Astrocyte (in vitro differentiated cells and primary cell): ENCODE results near the gene GYG2. TPM values are rescaled to one million over a fixed set of nuclear protein-coding genes. Genes with fewer than 3 reads are reported as not detected.
A peak's percentile ranks its signal among the peaks of the same experiment; 100 is the strongest.
"Not testable (repeated sequence)": the region's sequence is repeated elsewhere in the genome, so short reads cannot be mapped to it uniquely, and the experiment has no call there.

Source experiments
- DNase-seq: peaks from one replicate; pipeline ENCODE4 v3.0.0-alpha.2; 2010; ENCODE audit warnings: low read depth
- FAIRE-seq: peaks from 2 replicates; lab custom pipeline; 2011; peaks lifted over from hg19 to GRCh38; lab: Jason Lieb, UNC
- H2AFZ ChIP-seq: 2 replicates; pipeline ENCODE4 v1.6.0; 2012; ENCODE audit warnings: low read depth, low read length, inconsistent platforms
- H3K27ac ChIP-seq: 2 replicates; pipeline ENCODE4 v1.5.1; 2011; ENCODE audit warnings: low read depth, low read length, inconsistent platforms
- H3K27me3 ChIP-seq: 2 replicates; pipeline ENCODE4 v1.6.0; 2011; ENCODE audit warnings: low read length, inconsistent platforms; ENCODE audit not compliant: insufficient read depth
- H3K36me3 ChIP-seq: 2 replicates; pipeline ENCODE4 v1.5.1; 2011; ENCODE audit warnings: low read length, inconsistent platforms; ENCODE audit not compliant: insufficient read depth
- H3K4me1 ChIP-seq: 2 replicates; pipeline ENCODE4 v1.5.1; 2011; ENCODE audit warnings: low read length, inconsistent platforms; ENCODE audit not compliant: insufficient read depth
- H3K4me2 ChIP-seq: 2 replicates; pipeline ENCODE4 v1.6.0; 2012; ENCODE audit warnings: low read length, inconsistent platforms
- H3K4me3 ChIP-seq: 2 replicates; pipeline ENCODE4 v1.5.1; 2011; ENCODE audit warnings: low read depth, mild to moderate bottlenecking, low read length, inconsistent platforms; ENCODE audit not compliant: insufficient read depth
- H3K79me2 ChIP-seq: 2 replicates; pipeline ENCODE4 v1.6.0; 2012; ENCODE audit warnings: mild to moderate bottlenecking, low read length, inconsistent platforms; ENCODE audit not compliant: insufficient read depth
- H3K9ac ChIP-seq: 2 replicates; pipeline ENCODE4 v1.6.0; 2012; ENCODE audit warnings: mild to moderate bottlenecking, low read length, inconsistent platforms
- H3K9me3 ChIP-seq: 2 replicates; pipeline ENCODE4 v1.5.1; 2012; ENCODE audit warnings: low read depth, mild to moderate bottlenecking, low read length, inconsistent platforms; ENCODE audit not compliant: insufficient read depth
- H4K20me1 ChIP-seq: 2 replicates; pipeline ENCODE4 v1.6.0; 2012; ENCODE audit warnings: low read length, inconsistent platforms; ENCODE audit not compliant: insufficient read depth
- H3K27ac Mint-ChIP-seq: one replicate; pipeline ENCODE4 v1.8.0; 2021; ENCODE audit warnings: mild to moderate bottlenecking, mixed read lengths; ENCODE audit not compliant: unreplicated experiment
- H3K27me3 Mint-ChIP-seq: one replicate; pipeline ENCODE4 v1.8.0; 2021; ENCODE audit warnings: low read depth, mixed read lengths; ENCODE audit not compliant: unreplicated experiment
- H3K36me3 Mint-ChIP-seq: one replicate; pipeline ENCODE4 v1.8.0; 2021; ENCODE audit warnings: low read depth, mixed read lengths; ENCODE audit not compliant: unreplicated experiment
- H3K4me1 Mint-ChIP-seq: one replicate; pipeline ENCODE4 v1.8.0; 2021; ENCODE audit warnings: low read depth, mixed read lengths; ENCODE audit not compliant: unreplicated experiment
- H3K4me3 Mint-ChIP-seq: one replicate; pipeline ENCODE4 v1.8.0; 2021; ENCODE audit warnings: mild to moderate bottlenecking, moderate library complexity, mixed read lengths; ENCODE audit not compliant: unreplicated experiment
- H3K9me3 Mint-ChIP-seq: one replicate; pipeline ENCODE4 v1.8.0; 2021; ENCODE audit warnings: mild to moderate bottlenecking, mixed read lengths; ENCODE audit not compliant: unreplicated experiment
- EZH2 ChIP-seq: IDR thresholded peaks from 2 replicates; pipeline ENCODE4 v1.6.1; 2012; ENCODE audit warnings: mild to moderate bottlenecking, low read length, inconsistent platforms; ENCODE audit not compliant: insufficient read depth
- total RNA-seq: library from RNA; stranded (reverse); gene quantifications from 2 replicates; pipeline ENCODE4 v1.2.1, GENCODE V29; 2021
- TF ChIP-seq, protein P1 (sequence below): IDR thresholded peaks from 2 replicates; pipeline ENCODE4 v1.5.1; 2011; ENCODE audit warnings: low read depth, mild to moderate bottlenecking, inconsistent platforms, low read length, moderate library complexity; ENCODE audit not compliant: insufficient read depth

The GYG2 gene
- total RNA-seq, 1 donor from 2014 or later = 15.5 TPM

DNA sequence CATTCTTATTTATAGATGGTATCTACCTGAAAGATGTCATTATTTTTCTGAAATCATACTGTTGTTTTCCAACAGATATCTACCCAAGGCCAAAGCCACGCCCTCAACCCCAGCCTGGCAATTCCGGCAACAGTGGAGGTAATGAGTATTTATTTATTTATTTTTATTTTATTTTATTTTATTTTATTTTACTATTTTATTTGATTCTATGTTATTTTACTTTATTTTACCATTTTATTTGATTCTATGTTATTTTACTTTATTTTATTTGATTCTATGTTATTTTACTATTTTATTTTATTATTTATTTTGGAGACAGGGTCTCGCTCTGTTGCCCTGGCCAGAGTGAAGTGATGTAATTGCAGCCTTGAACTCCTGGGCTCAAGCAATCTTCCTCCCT lies 39.2 kb upstream of the GYG2 start:
- H3K9me3 ChIP-seq = no peaks in the 10 kb centered on the region
- no peak overlapping the region for H2AFZ ChIP-seq
- H3K9me3 Mint-ChIP-seq = no peaks in the 10 kb centered on the region
- no peak overlapping the region for H3K27ac Mint-ChIP-seq
- DNase-seq = no peak
- H3K4me1 Mint-ChIP-seq = no peaks in the 10 kb centered on the region
- H3K79me2 ChIP-seq = no peaks in the 10 kb centered on the region
- no peak overlapping the region for H3K4me3 Mint-ChIP-seq
- H3K36me3 ChIP-seq = no peaks in the 10 kb centered on the region
- no peak for FAIRE-seq
- H4K20me1 ChIP-seq = no peaks in the 10 kb centered on the region
- no peaks in the 10 kb centered on the region for H3K36me3 Mint-ChIP-seq
- H3K27me3 ChIP-seq = no peaks in the 10 kb centered on the region
- no peaks in the 10 kb centered on the region for H3K4me1 ChIP-seq
- H3K27ac ChIP-seq = no peak overlapping the region
- no peak overlapping the region for H3K4me3 ChIP-seq
- peaks cover 4% of the 10 kb centered on the region for H3K27me3 Mint-ChIP-seq
- H3K4me2 ChIP-seq = no peak overlapping the region
- no peak for TF ChIP-seq EZH2
- TF ChIP-seq, protein P1, sequence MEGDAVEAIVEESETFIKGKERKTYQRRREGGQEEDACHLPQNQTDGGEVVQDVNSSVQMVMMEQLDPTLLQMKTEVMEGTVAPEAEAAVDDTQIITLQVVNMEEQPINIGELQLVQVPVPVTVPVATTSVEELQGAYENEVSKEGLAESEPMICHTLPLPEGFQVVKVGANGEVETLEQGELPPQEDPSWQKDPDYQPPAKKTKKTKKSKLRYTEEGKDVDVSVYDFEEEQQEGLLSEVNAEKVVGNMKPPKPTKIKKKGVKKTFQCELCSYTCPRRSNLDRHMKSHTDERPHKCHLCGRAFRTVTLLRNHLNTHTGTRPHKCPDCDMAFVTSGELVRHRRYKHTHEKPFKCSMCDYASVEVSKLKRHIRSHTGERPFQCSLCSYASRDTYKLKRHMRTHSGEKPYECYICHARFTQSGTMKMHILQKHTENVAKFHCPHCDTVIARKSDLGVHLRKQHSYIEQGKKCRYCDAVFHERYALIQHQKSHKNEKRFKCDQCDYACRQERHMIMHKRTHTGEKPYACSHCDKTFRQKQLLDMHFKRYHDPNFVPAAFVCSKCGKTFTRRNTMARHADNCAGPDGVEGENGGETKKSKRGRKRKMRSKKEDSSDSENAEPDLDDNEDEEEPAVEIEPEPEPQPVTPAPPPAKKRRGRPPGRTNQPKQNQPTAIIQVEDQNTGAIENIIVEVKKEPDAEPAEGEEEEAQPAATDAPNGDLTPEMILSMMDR = no peak
- H3K9ac ChIP-seq = no peak overlapping the region

DNA sequence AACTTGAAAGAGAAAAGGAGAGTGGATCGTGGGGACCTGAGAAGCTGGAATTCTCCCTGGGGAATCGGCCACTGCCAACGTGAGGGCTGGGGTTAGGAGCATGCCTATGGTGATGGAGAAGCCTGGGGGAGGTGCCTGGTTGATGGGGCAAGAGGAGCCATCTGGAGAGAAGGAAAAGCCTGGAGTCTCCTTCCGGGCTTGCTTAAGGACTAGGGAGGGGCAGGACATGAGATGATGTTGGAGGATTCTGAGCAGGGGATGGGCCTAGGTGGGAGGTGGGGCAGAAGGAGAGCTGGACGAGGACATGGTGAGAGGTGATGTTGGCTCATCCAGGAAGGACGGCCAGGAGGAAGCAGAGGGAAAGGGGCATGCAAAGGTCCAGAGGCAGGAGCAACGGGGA lies 35.0 kb upstream of the GYG2 start:
- Histone ChIP-seq H3K4me1 (no peaks in the 10 kb centered on the region), H3K4me2 (no peak overlapping the region), H3K79me2 (no peaks in the 10 kb centered on the region), H4K20me1 (no peaks in the 10 kb centered on the region), H2AFZ (no peak overlapping the region), H3K36me3 (no peaks in the 10 kb centered on the region), H3K9me3 (no peaks in the 10 kb centered on the region), H3K9ac (no peak overlapping the region), H3K27me3 (no peaks in the 10 kb centered on the region), H3K27ac (no peak overlapping the region), H3K4me3 (no peak overlapping the region)
- Mint-ChIP-seq H3K4me1 (no peaks in the 10 kb centered on the region), H3K36me3 (no peaks in the 10 kb centered on the region), H3K9me3 (no peaks in the 10 kb centered on the region), H3K27me3 (peaks cover 4% of the 10 kb centered on the region), H3K4me3 (no peak overlapping the region), H3K27ac (no peak overlapping the region)
- FAIRE-seq (no peak), DNase-seq (no peak)
- TF ChIP-seq EZH2 = no peak
- TF ChIP-seq, protein P1 = no peak

DNA sequence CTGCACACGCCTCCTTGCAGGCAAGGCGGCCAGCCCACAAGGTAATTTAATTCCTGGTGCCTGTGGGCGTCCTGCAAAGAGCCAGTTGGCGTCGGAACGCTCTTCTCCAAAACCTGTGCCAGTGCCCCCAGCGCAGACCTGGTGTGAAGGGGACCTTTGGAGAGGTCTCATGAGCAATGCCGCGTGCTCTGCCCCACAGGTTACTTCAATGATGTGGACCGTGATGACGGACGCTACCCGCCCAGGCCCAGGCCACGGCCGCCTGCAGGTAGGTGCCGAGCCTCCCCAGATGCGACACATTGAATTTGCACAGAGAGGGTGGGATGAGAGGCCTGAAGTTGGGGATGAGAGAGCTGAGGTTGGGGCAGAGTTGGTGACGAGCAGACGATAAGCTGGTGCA lies 34.4 kb upstream of the GYG2 start:
- Histone ChIP-seq H3K9me3 (no peaks in the 10 kb centered on the region), H3K27me3 (no peaks in the 10 kb centered on the region), H3K4me3 (no peak overlapping the region), H3K9ac (no peak overlapping the region), H3K36me3 (no peaks in the 10 kb centered on the region), H2AFZ (no peak overlapping the region), H3K27ac (no peak overlapping the region), H3K4me2 (no peak overlapping the region), H3K79me2 (no peaks in the 10 kb centered on the region), H4K20me1 (no peaks in the 10 kb centered on the region), H3K4me1 (no peaks in the 10 kb centered on the region)
- no peaks in the 10 kb centered on the region for H3K4me1 Mint-ChIP-seq
- H3K9me3 Mint-ChIP-seq = no peaks in the 10 kb centered on the region
- no peak for DNase-seq
- no peaks in the 10 kb centered on the region for H3K36me3 Mint-ChIP-seq
- TF ChIP-seq, protein P1 = no peak
- TF ChIP-seq EZH2 = no peak
- no peak overlapping the region for H3K4me3 Mint-ChIP-seq
- H3K27ac Mint-ChIP-seq = no peak overlapping the region
- H3K27me3 Mint-ChIP-seq = peaks cover 4% of the 10 kb centered on the region
- no peak for FAIRE-seq

DNA sequence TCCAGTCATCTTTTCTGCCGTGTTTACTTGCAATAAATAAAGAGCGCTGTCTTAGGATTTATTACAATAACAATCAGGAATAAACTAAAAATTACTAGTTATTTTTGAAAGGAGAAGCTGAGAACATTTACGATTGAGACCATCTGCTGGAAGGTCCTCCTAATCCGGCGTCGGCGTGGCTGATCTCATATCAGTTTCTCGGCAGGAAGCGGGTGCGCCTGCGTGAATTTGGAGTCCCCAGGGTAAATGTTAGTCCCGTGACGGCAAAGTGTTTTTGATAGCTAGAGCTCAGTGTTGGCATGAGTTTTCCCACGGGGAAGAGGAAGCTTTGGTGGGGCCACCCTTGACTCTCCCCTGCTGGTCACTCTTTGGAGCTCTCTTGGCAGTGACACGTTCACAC lies 31.9 kb upstream of the GYG2 start:
- H3K4me2 ChIP-seq, H3K79me2 ChIP-seq, H3K27ac Mint-ChIP-seq, H3K4me1 ChIP-seq, H3K4me3 Mint-ChIP-seq, H3K27me3 Mint-ChIP-seq, H2AFZ ChIP-seq, H3K4me1 Mint-ChIP-seq, H3K36me3 Mint-ChIP-seq, H3K9ac ChIP-seq, H4K20me1 ChIP-seq, H3K27ac ChIP-seq, H3K9me3 Mint-ChIP-seq, H3K27me3 ChIP-seq, H3K36me3 ChIP-seq, H3K9me3 ChIP-seq, H3K4me3 ChIP-seq, DNase-seq: not testable (repeated sequence)
- peak; percentile 70 for FAIRE-seq
